GM18870 (cell line): ENCODE data around the gene INPP4A.

Experiments
- ATAC-seq: cut with Tn5 transposase; IDR thresholded peaks from one replicate; pipeline ENCODE4 v1.9.1; 2021; ENCODE audit warnings: moderate library complexity; ENCODE audit not compliant: unreplicated experiment

INPP4A gene

GRCh38 chr2:98509542-98510321 lies 65.1 kb downstream of the INPP4A start:
- no peak for ATAC-seq

DNA sequence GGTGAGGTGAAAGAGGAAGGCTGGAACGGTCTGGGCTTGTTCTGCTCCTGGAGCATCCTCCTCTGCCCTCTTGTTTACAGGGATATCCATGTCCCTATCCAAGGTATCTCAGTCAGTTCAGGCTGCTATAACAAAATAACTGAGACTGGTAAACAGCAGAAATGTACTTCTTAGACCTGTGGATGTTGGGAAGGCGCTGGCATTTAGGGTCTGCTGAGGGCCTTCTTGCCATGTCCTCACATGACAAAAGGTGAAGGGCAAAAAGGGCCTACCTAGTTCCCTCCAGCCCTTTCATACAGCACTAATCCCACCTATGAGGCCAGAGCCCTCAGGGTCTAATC lies 65.6 kb downstream of the INPP4A start:
- ATAC-seq, result no peak

GRCh38 chr2:98511981-98512380 lies 67.3 kb downstream of the INPP4A start:
- ATAC-seq, result no peak

- no peak for ATAC-seq
Observed at GRCh38 chr2:98512699-98513098, 68.0 kb downstream of the INPP4A start.

DNA sequence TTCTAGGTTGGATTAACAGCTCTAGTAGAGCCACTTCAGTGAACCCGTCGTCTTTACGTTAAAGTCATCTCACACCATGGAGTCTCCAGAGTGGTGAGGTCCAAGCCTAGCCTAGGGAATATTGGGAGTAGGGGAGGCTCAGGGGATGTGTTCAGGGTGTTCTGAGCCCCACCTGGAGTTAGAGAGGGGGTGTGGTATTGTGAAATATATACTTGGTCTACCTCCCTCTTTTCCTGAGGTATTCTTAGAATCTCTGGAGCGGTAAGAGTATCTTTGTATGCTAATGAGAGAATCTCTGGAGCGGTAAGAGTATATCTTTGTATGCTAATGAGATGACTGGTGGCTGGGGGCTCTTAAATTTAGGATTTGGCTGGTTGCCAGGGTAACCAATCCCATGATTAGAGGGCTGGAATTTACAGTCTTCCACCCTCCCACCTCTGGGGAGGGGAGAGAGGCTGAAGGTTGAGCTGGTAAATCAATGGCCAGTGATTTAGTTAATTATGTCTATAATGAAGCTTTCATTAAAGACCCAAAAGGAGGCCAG lies 69.5 kb downstream of the INPP4A start:
- no peak for ATAC-seq

- ATAC-seq, result no peak
Observed at GRCh38 chr2:98514879-98515249, 70.2 kb downstream of the INPP4A start.

DNA sequence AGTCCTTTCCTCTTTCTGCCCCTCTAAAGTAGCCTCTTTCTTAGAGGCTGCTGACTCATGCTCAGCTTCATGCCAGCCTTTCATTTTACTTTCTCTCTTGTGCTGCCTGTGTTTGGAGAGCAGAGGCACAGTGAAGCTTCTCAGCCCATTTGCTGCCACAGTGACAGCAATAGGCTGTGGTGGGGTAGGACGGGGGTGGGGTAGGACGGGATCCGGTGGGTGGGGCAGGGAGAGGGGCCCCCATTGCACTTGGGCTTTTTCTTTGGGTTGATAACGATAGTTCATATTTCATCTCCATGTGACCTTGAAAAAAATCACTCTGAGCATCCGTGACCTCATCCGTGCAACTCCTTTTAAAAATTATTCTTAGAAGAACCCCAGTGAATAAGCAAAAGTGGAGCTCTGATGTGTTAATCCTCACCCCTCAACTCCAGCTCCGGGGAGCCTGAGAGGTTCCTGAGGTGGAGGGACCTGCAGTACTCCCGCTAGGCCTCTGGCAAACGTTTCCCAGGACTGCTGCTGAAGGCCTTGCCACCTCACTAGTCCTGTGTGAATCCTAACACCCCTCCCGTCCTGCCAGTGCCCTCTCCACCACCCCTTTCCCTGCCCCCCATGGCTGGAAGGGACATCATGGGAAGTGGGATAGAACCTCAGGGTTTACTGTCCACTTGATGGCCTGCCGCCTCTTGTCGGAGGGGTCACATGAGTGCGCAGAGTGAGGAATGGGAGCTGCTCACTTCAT lies 70.8 kb downstream of the INPP4A start:
- no peak for ATAC-seq

GRCh38 chr2:98516571-98516970 lies 71.9 kb downstream of the INPP4A start:
- ATAC-seq, result no peak

DNA sequence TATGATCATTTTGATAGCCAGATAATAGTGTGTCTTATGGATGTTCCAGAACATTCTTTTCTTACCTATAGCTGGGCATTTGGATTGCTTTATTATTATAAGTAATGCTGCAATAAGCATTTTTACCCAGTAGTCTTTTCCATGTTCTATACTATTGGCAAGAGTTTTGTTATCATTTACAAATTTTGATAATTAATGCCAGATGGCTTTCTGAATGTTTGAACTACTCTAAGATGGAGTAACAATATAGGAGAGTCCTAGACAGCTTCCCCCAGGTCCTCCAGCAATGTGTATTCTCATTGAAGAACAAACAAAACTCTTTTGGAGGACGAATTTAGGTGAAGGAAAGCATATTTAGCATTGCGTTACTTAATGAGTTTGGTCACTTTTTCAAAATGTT lies 73.0 kb downstream of the INPP4A start:
- no peak for ATAC-seq

DNA sequence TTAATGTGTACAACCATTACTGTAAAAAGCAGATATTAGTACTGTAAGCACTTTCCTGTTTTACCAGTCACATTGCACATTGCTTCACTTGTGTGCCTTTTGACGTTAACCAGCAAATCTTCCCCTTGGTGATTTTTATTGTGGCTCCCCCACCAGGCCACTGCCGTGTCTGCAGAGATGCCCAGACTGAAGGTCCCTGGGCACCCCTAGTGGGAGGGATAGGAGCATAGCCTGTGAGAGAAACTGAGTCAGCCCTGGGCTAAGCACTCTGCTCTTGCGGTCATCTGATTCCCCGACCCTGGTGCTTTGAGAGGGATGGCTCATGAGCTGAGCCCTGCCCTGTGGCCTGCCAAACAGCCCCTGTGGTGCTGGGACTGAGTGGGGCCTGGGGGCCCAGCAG lies 73.4 kb downstream of the INPP4A start:
- ATAC-seq, result no peak

DNA sequence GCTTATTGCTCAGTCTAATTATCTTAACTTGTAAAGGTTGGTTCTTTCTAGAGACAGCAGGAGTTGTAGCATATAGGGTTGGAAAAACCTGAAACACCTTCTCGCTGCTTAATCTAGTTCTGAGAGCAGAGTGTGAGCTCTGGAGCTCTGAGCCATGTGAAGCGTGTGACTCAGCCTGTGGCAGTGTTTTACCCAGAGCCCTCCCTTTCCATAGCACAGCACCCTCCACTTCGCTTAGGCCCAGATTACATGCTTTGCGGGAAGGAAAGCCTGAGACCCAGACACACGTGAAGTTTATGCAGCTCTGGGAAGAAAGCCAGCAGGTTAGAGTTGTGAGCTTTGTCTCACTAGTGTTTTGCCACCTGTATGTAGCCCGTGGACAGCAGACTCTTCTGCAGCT lies 74.5 kb downstream of the INPP4A start:
- no peak for ATAC-seq

DNA sequence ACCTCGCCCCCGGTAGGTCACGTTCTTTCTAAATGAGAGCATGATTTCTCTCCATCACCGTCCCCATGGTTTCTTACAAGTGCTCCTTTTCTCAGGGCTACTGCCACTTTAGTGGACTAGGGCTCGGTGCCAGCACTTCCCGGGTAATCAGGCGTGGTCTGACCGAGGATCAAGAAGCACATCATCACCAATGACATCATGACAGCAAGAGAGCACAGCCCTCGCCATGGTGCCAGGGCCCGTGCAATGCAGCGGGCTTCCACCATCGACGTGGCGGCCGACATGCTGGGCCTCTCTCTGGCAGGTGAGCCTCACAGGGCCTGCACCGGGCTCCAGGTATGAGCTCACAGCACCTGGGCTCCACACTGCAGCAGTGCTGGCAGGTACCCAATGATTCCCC lies 75.2 kb downstream of the INPP4A start:
- ATAC-seq, result no peak

DNA sequence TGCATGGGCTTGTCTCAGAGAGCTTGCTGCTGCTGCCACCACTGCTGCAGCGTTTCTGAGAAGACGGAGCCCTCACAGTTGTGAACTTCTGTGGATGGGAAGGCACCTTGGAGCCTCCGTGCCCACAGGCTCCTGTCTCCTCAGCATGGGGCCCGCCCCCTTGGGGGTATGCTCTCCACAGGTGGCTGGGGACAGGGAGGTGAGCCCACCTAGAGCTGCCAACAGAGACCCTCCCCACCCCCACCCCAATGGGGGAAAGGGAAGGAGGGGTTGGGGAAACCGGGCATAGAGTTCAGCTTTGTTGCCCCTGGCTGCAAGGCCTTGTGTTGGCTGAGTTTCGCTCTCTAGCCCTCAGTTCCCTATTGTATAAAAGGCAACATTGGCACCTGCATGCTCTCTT lies 76.1 kb downstream of the INPP4A start:
- no peak for ATAC-seq

DNA sequence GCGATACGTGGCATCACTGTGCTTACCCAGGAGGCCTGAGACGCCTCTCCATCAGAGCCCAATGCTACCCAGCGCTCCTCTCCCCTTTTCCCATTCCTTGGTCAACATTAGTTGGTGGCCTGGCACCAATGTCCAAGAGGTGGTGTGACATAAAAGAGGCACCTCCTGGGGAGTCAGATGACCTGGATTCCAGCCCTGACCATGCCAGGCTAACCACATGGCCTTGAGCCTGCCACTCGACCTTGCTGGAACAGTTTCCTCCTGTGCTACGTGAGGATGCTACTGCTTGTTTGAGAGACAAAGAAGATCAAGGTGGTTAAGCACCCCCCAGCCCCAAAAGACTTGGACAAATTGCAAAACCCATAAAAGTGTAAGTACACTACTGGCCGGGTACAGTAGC lies 76.6 kb downstream of the INPP4A start:
- ATAC-seq, result no peak

GRCh38 chr2:98522854-98523253 lies 78.2 kb downstream of the INPP4A start:
- no peak for ATAC-seq

DNA sequence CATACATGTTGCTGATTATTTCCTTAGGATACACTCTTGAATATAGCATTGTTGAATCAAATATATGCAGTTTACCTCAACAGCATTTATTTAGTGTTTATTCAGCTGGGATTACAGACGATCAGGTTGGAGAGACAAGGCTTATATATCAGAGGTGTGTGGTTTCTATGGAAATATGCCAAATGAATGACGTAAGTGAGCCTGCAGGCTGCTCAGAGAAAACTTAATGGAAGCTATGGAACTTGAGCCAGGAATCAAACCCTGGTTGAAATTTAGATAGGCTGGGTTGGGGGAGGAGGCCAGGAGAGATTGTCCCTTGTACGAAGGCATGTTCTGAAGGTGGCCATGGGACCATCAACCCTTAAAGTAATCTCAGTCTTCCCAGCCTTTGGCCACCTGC lies 79.5 kb downstream of the INPP4A start:
- ATAC-seq, result no peak

DNA sequence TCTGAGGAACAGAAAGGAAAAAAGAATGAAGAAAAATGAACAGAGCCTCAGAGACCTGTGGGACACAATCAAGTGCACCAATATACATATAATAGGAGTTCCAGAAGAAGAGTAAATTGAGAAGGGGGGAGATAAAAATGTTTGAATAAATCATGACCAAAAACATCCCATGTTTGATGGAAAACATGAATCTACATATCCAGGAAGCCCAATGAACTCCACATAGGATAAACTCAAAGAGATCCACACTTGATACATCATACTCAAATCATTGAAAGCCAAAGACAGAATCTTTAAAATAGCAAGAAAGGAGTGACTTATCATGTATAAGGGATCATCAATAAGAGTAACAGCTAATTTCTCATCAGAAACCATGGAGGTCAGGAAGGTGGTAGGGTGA lies 83.7 kb downstream of the INPP4A start:
- no peak for ATAC-seq

DNA sequence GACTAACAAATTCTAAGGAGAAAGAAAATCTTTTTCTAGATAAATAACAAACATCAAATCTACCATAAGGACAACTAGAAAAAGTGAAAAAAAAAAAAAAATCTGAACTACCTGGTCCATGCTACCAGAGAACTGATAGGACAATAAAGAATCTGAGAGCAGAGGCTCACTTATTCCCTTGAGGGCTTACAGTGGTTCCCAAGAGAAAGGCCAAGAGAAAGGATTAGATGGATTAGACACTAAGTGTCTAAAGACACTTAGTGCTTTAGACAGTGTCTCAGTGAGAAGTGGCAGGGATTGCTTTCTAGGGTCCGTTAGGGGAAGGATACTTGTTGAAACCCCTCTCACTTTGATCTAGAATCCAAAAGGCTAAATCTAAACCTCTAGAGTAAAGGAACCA lies 85.5 kb downstream of the INPP4A start:
- no peak for ATAC-seq

- ATAC-seq, result no peak
Observed at GRCh38 chr2:98532756-98533155, 88.1 kb downstream of the INPP4A start.

DNA sequence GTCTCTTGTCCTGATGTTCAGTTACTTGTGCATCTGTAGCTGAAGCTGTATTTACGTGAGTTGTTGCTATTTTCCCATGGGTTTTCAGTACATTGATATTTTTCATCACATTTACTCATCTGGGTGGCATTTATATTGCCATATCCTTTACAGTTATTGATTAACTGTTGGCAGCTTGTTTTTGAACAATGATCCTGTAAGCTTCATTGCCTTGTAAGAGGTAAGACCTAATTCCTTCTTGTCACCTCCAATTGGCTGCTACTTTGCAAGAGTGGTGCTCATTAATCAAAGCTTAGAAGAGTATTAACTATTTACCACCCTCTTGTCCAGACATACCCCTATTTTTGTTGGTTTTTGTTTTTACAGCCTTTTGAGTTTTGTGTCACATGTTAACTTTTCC lies 88.9 kb downstream of the INPP4A start:
- ATAC-seq, result no peak

DNA sequence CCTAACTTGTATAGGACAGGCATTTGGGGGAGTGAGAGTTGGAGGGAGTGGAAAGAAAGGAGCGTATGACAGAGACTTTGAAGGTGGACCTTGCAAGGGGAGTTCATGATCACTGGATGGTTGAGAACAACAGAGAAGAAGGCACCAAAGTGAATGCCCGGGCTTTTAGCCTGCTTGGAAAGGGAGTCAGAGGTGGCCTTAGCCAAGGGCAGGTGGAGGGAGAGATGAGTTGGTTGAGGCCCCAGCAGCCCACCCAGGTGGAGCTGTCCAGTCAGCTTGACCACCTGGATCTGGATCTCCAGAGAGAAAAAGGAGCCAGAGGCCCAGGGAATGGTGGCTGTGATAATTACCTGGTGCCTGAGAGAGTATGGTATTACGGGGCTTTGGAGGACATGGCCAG lies 90.1 kb downstream of the INPP4A start:
- no peak for ATAC-seq

DNA sequence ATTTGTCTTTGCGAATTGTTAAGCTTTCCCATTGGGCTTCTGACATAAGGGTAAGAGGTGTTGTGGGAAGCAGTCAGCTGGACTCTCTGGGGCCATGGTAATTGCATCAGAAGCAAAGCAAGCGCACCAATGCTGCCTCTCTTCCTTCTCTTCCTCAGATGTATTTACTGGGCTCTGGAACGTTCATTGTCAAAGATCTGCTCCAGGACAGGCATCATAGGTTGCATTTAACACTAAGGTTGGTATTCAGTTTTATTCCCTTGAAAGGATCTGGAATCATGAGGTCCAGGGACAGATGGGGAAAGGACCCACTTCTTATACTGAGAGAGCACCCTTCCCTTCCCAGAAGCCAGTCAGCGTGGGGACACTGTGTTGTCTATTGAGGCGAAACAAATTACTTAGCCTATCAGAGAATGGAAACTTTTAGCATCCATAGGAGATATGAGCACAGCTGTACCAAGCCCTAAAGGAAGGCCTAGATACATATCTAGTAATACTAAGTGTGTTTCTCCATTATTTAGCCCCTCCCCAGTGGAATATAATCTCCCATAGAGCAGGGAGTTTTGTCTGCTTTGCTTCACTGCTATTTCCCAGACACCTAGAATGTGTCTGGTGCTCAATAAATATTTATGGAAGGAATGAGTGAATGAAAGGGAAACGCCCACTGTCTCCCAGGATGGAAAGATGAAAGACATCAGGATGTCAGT lies 91.5 kb downstream of the INPP4A start:
- no peak for ATAC-seq
